ENCODE results near the gene RTN3. TPM values are rescaled to one million over a fixed set of nuclear protein-coding genes. Genes with fewer than 3 reads are reported as not detected.

The RTN3 gene
- total RNA-seq, 2 experiments from 2014 or later: 44.7 to 46.2 TPM

DNA sequence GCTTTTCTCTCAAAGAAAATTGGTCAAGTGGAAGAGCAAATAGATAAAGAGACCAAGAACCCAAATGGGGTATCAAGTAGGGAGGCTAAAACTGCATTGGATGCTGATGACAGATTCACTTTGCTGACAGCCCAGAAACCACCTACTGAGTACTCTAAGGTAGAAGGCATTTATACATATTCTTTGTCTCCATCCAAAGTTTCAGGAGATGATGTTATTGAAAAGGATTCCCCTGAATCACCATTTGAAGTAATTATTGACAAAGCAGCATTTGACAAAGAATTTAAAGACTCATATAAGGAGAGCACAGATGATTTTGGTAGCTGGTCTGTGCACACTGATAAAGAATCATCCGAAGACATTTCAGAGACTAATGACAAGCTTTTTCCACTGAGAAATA is 37.7 kb downstream of the RTN3 start:
- ChIA-PET POLR2A (no interaction called here), CTCF (no interaction called here)

DNA sequence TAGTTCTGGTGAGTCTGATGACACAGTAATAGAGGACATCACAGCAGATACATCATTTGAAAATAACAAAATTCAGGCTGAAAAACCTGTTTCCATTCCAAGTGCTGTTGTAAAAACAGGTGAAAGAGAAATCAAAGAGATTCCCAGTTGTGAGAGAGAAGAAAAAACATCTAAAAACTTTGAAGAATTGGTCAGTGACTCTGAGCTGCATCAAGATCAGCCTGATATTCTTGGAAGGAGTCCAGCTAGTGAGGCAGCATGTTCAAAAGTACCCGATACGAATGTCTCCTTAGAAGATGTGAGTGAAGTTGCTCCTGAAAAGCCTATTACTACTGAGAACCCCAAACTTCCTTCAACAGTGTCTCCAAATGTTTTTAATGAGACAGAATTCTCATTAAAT is 38.7 kb downstream of the RTN3 start:
- ChIA-PET POLR2A (no interaction called here), CTCF (no interaction called here)

DNA sequence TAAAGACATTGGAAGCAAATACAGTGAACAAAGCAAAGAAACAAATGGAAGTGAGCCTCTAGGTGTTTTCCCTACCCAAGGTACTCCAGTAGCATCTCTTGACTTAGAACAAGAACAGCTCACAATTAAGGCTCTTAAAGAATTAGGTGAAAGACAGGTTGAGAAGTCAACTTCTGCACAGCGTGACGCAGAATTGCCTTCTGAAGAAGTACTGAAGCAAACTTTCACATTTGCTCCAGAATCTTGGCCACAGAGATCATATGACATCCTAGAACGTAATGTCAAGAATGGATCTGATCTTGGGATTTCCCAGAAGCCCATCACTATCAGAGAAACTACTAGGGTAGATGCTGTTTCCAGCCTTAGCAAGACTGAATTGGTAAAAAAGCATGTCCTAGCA is 39.3 kb downstream of the RTN3 start:
- ChIA-PET CTCF (no interaction called here), POLR2A (no interaction called here)

DNA sequence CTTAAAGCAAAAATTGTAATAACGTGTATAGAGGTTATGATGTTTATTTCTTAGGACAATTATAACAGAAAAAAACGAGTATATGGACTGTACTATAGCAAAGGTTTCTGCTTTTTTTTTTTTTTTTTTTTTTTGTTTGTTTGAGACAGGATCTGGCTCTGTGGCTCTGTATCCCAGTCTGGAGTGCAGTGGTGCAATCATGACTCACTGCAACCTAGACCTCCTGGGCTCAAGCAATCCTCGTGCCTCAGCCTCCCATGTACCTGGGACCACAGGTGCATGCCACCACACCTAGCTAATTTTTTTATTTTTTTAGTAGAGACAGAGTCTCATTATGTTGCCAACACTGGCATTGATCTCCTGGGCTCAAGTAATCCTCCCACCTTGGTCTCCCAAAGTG is 48.0 kb downstream of the RTN3 start:
- POLR2A ChIA-PET: no interaction called here
- CTCF ChIA-PET: interaction anchor here (0.6 to 0.7 kb wide), 2 partner anchors 45 to 479 kb away, joined by 3 read pairs; no protein-coding TSS in a partner anchor

DNA sequence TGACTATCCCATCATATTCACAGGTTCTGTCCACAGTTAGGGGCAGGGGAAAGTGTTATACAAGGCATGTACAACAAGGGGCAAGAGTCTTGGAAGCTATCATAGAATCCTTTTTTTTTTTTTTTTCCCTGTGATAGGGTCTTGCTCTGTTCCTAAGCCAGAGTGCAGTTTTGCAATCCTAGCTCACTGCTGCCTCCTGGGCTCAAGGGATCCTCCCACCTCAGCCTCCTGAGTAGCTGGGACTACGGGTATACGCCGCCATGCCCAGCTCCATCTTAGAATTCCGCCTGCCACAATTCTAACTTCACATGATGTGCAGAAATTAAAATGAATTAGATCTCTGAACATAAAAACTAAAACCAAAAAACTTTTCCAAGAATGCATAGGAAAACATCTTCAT is 55.6 kb downstream of the RTN3 start:
- ChIA-PET CTCF (interaction anchor here (0.7 to 1.5 kb wide), 3 partner anchors 79 to 257 kb away, joined by 3 to 4 read pairs (median 3); no protein-coding TSS in a partner anchor), POLR2A (interaction anchor here (0.7 kb wide), 1 partner anchor 13 kb away, joined by 3 read pairs; no protein-coding TSS in a partner anchor)

DNA sequence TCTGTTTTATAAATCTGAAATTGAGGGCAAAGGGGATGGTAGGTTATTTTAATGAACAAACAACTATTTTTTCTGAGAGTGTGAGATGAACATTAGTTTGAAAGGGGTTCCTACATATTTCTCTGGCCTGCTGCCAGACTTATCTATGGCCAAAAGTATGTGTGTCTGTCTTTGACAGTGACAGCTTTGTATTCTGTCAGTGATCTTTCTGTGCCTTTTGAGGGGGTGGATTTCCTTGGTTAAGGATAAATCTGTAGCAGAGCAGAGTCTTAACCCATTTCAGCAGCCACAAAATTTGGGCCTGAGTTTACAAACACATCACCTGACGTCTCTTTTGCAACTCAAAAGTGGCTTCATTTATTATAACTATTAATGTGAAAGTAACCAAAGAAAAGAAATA is 56.4 kb downstream of the RTN3 start:
- CTCF ChIA-PET: interaction anchor here (0.8 to 1.8 kb wide), 2 partner anchors 25 to 91 kb away, joined by 3 to 8 read pairs; no protein-coding TSS in a partner anchor

DNA sequence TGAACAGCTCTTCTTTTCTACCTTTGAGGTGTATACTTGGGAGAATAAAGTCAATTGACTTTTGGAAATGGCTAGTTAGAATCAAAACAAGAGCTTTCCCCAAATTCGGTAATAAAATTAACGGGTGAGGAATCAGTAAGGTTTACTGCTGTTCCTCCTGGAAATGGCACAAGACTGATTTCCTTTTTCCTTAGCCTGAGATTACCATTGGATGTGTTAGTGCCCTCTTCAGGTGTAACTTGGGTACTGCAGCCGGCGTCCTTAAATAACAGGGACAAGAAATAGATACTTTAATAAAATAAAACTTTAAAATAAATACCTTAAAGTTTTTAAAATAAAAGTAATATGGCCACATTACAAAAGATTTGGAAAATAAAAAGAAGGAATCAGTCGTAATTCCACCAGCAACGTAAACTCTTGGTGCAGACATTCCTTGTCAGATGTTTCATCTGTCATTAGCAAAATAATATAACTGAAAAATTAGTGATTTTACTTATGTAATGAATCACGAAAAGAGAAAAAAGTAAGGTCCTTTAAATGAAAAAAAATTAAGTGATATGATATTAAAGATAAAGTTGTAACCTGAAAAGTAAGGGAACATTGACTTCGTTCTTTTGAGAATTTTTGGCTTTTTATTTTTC is 57.5 kb downstream of the RTN3 start:
- POLR2A ChIA-PET: no interaction called here

More for the DNA sequence above, 56.4 kb downstream of the RTN3 start:
- POLR2A ChIA-PET: no interaction called here

DNA sequence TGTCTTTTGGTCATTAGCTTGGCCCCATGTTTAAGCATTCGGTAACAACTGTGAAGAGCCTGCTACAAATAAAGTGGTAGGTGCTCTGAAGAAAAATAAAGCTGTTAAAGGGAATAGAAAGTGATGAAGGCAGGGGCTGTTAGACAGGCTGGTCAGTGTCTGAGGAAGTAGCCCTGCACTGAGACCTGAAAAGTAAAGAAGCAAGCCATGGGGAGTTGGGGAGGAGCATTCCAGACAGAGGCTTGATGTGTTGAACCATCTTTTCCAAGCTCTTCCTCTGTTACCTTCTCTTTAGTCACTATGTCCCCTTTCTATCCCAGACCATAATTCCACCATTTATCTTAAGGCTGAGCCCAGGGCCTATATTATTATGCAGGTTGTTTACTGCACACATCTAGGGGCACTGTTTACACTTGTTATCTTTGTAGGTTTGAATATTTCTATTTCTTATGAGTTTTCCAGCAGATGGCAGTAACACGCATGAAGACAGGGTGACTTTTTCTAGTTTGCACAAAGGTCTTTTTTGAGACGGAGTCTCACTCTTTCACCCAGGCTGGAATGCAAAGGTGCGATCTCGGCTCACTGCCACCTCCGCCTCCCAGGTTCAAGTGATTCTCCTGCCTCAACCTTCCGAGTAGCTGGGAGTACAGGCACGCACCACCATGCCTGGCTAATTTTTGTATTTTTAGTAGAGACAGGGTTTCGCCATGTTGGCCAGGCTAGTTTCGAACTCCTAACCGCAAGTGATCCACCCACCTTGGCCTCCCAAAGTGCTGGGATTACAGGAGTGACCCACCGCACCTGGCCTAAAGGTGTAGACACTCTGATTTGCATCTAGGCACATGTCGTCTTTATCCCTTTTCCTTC is 64.2 kb downstream of the RTN3 start:
- POLR2A ChIA-PET: interaction anchor here (0.5 kb wide), 1 partner anchor 28 kb away, joined by 5 read pairs; no protein-coding TSS in a partner anchor

More for the DNA sequence above, 57.5 kb downstream of the RTN3 start:
- CTCF ChIA-PET: interaction anchor here (0.7 to 1.8 kb wide), 9 partner anchors 26 to 1126 kb away, joined by 3 to 8 read pairs (median 3); partner anchors contain the start of genes EML3 and ROM1

DNA sequence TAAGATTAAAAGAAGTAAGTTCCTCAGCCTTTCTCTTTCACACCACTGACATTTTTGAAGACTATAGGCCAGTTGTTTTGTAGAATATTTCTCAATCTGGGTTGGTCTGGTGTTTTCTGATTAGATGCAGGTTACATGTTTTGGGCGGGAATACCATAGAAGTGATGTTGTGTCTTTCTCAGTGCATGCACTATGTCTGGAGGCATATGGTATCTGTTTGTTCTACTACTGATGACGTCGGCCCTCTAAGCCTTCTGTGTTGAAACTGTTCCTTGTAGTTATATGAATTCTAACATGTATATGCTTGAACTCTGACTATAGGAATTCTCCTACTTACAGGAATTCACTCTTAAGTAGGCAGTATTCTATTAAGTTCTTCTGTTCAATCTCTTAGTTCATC is 65.7 kb downstream of the RTN3 start:
- ChIA-PET CTCF (no interaction called here), POLR2A (interaction anchor here (0.7 kb wide), 1 partner anchor 87 kb away, joined by 5 read pairs; no protein-coding TSS in a partner anchor)

More for the DNA sequence above, 64.2 kb downstream of the RTN3 start:
- CTCF ChIA-PET: interaction anchor here (0.6 kb wide), 1 partner anchor 23 kb away, joined by 3 read pairs; no protein-coding TSS in a partner anchor

DNA sequence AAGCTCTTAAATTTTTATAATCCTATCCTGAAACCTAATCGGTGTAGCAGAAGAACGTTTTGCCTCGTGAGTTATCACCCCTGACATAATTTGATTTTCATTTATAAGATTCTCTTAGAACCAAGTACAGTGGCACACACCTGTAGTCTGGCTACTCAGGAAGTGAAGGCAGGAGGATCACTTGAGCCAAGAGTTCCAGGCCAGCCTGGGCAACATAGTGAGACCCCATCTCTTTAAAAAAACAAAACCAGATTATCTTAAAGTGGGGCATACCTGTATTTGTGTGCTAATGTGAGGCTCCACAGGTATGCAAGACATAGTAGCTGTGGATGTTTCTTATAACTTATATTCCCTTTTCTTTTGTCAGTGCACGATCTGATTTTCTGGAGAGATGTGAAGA is 68.3 kb downstream of the RTN3 start:
- ChIA-PET POLR2A (interaction anchor here (0.7 kb wide), 1 partner anchor 13 kb away, joined by 3 read pairs; no protein-coding TSS in a partner anchor), CTCF (interaction anchor here (0.5 kb wide), 1 partner anchor 94 kb away, joined by 4 read pairs; no protein-coding TSS in a partner anchor)

DNA sequence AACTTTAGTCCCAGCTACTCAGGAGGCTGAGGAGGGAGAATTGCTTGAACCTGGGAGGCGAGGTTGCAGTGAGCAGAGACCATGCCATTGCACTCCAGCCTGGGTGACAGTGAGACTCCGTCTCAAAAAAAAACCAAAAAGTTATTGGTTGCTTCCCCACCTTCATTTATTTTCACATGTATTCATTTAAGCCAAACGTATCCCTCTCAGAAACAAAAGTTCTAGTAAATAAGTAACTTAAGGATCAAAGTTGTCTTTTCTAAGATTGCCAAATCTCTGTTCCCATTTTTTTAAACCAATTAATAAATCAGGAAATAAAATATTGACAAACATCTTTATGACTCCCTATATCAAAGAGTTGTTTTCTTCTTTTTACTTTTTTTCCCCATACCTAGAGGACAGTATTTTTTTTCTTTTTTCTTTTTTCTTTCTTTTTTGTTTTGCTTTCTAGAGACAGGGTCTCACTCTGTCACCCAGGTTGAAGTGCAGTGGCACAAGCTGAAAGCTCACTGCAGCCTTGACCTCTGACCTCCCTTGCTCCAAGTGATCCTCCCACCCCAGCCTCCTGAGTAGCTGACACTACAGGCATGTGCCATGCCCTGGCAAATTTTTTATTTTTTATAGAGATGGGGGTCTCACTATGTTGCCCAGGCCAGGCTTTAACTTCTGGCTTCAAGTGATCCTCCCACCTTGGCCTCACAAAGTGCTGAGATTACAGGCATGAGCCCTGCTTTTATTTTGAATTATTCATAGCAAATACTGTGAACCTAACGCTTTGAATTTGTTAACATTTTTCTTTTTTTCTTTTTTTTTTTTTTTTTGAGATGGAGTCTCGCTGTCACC is 75.8 kb downstream of the RTN3 start:
- ChIA-PET CTCF (no interaction called here), POLR2A (interaction anchor here (0.7 kb wide), 1 partner anchor 706 kb away, joined by 6 read pairs; no protein-coding TSS in a partner anchor)

DNA sequence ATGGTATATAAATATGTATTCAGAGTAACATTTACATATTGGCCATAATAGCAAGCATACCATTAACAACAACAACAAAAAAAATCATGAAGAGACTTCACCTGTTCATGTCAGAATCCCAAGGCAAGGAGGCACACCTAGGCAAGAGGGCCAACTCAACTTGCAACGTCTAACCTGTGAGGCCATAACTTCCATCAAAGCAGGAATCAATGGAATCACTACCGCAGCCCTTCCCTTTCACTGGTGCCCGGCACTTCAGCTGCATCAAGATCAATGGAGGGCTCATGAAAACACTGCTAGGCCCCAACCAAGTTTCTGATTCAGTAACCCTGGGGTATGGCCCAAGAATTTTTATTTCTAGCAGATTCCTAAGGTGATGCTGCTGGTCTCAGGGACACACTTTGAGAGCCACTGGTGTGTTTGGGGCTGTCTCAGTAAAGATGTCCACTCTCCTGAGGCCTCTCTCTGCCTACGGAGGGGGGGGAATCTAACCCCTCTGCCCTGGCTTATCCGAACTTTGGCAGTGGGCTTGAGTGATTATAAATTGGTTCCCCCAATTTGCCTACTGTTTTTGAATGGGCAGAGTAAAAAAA is 79.3 kb downstream of the RTN3 start:
- ChIA-PET POLR2A (no interaction called here), CTCF (no interaction called here)

DNA sequence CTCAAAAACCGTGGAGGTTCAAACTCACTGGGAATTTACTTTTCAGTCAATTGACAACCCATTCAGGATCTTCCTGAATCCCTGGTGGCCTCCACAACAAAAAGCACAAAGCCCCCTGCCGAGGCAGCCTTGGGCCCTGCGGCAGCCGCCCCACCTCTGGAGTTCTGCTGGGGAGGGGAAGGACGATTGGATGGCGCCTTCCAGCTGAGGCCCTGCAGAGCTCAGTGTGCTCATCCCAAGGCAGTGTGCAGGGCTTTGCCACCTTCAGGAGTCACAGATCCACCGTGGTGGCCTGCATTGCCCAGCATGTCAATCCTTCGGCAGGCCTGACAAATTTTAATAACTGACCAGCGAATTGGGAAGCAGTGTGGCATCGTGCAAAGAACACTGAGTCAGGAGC is 79.9 kb downstream of the RTN3 start:
- ChIA-PET CTCF (no interaction called here), POLR2A (no interaction called here)

DNA sequence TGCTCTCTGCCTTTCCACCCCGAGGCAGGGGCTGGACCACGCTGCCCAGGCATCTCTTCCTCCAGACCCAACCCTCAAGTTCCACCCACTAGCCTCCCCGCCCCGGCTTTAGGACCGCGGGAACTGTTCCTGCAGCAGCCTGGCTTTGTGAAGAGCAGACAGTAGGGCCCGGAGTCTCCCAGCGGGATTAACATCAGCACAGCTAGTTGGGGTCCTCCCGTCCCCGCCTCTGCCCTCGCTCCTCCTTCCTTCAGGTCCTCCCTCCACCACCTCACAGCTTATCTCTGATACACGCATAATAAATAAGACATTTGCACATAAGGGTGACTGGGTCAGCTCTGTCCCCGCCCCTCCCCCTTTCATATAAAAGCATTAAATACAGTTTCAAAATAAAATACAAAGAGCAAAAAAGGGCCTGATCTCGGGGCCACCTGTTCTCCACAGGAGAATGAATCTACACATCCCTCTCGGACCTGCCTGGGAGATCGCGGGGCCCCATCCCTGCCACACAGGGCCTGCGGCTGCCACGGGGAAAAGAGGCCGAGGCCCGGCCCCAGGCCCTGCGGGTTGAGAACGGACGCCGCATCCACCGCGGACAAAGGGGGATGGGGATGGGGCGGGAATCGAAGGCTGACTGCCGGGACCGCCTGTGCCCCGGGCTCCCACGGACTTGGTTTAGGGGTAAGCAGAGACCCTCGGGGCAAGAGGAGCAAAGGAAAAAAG is 80.8 kb downstream of the RTN3 start:
- CTCF ChIA-PET: no interaction called here

DNA sequence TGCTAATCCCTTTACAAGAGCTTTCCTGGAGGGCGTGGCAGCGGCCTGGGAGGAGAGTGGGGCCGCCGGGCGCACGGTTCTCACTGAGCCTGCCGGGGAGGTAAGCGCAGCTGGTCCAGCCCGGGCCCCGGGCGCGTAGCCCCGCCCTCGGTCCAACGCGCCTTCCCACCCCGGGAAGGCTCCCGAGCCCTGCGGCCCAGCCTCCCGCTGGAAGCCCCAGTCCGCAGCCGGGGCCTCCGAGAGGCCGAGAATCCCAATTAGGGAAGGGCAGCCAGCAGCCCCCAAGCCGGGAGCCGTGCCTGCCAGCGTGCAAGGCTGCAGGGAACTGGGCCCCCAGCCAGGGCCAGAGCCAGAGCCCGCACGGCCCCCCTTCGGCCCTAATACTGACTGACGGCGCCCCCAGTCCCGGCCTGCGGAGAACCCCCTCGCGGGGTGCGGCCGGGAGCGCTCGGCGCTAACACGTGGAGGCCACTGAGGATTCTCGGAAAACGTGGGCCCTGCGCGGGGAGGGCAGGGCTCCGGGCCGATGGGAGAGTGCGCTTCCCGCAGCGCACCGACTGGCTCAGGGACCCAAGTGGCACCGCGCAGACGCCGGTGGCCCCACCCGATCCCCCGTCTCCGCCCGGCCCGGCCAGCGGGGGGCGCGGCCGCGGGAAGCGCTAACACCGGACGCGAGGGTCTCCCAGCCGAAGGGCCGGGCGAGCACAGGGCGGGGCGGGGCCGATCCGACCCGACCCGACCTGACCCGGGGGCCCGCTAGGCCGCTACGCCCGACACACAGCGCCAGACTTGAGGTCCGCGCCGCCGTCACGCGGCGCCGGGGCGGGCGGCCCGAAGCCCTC is 81.6 kb downstream of the RTN3 start:
- CTCF ChIA-PET: no interaction called here
- POLR2A ChIA-PET: interaction anchor here (0.5 kb wide), 1 partner anchor 94 kb away, joined by 6 read pairs; no protein-coding TSS in a partner anchor

More for the DNA sequence above, 80.8 kb downstream of the RTN3 start:
- POLR2A ChIA-PET: interaction anchor here (0.5 kb wide), 1 partner anchor 94 kb away, joined by 6 read pairs; no protein-coding TSS in a partner anchor

DNA sequence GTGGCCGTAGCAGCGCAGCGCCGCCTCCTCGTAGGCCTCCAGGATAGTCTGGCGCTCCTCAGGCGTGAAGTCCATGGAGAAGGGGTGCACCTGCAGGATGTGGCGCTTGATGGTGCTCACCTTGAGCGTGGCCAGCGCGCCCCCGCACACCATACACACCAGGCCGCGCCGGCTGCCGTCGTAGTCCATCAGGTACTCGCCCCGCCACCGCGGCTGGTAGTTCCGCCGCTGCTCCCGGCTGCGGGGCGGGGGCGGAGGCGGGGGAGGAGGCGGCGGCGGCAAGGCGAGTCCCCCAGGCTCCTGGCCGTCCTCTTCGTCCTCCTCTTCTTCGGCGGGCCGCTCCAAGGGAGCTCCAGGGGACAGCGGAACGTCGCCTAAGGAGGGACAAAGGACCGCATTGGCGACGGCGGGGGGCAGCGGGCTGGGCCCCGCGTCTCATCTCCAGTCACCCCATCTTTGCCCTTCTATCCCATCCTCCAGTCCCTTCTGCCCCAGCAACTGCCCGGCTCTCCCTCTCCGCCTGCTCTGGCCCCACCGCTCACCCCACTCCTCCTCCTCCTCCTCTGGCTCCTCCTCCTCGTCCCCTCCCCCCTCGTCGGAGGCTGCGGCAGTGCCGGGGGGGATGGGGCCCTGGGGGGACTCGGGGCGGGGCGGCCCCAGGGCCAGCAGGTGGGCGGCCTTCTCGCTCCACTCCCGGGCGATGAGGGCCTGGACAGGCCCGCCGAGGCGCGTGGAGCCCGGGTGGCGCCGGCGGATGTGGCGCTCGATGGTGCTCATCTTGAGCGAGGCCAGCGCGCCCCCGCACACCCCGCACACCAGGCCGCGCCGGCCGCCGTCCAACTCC is 82.4 kb downstream of the RTN3 start:
- CTCF ChIA-PET: no interaction called here
- POLR2A ChIA-PET: no interaction called here

DNA sequence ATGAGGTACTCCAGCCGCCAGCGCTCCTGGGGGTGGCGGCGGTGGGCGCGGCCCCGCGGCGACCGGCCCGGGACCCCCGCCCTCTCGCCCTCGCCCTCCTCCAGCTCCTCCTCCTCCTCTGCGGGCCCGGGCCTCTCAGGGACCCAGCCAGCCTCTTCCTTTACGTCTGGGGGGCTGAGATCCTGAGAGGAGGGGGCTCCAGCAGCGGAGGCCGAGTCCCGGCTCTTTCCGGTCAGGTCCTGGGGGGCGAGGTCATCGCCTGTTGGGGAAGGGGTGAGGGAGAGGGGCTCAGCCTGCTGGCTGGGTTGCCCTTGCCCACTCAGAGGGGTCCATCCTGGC is 83.0 kb downstream of the RTN3 start:
- ChIA-PET POLR2A (no interaction called here), CTCF (no interaction called here)

Data from activated CD8-positive, alpha-beta memory T cell treated with anti-CD3 and anti-CD28 coated beads for 36 hours (primary cell).